ENCODE results near the gene KIF24. TPM values are rescaled to one million over a fixed set of nuclear protein-coding genes. Genes with fewer than 3 reads are reported as not detected.
"Not testable (repeated sequence)": the region's sequence is repeated elsewhere in the genome, so short reads cannot be mapped to it uniquely, and the experiment has no call there.

Gene KIF24
- total RNA-seq, 4 donors from 2014 or later, result 0.37 to 6.8 (median 1.1) TPM

DNA sequence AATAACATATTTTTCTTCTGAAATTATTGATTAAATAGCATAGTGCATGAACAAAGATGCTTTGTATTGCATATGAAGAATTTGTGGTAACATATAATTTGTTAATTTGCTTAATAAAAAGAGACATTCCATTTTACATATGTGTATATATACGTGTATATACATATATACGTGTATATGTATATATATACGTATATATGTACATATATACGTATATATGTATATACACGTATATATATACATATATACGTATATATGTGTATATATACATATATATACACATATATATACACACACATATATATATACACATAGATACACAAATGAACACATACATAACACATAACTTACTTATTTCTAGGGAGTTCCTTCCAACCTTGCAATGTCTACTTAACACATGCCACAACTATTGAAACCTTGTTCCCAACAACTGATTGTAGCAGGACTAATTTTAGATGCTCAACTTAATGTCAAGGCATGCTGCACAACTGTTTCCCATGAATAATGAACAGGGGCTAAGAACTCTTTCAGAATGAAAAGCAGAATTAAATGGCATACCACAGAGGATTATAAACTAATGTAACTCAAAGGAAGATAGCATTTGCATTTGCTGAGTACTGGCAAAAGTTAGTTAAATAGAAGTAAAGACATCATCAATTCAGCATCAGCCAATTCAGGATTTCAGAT, 17.4 kb downstream of the KIF24 start:
- in situ Hi-C loops (cut with MboI; ENCODE audit: low pct_ligation_motif_present in 1 of 4, low pct_unique_long_range_greater_than_20kb in 1 of 4, low sequenced_read_pairs in 3 of 4) (no loop called here), intact Hi-C loops (cut with DNase I; ENCODE audit: low total_unique reads) (no loop called here)
- no peaks in the 10 kb centered on the region for H3K27me3 ChIP-seq
- H3K4me1 ChIP-seq, result no peaks in the 10 kb centered on the region
- H3K9me3 ChIP-seq, result no peaks in the 10 kb centered on the region
- TF ChIP-seq CTCF (IDR thresholded peaks at IDR 0.05), result no peak
- TF ChIP-seq POLR2AphosphoS5 (IDR thresholded peaks at IDR 0.05), result no peak
- TF ChIP-seq EP300 (IDR thresholded peaks at IDR 0.05; ENCODE audit: low read depth), result no peak
- no peak for DNase-seq
- WGBS, 2 donors (ENCODE audit: low coverage in 1 of 2), result 73 to 93% methylated on average over 6 of the region's 6 CpGs
- no peak overlapping the region for H3K4me3 ChIP-seq
- H3K36me3 ChIP-seq, result no peaks in the 10 kb centered on the region
- no peak overlapping the region for H3K27ac ChIP-seq

DNA sequence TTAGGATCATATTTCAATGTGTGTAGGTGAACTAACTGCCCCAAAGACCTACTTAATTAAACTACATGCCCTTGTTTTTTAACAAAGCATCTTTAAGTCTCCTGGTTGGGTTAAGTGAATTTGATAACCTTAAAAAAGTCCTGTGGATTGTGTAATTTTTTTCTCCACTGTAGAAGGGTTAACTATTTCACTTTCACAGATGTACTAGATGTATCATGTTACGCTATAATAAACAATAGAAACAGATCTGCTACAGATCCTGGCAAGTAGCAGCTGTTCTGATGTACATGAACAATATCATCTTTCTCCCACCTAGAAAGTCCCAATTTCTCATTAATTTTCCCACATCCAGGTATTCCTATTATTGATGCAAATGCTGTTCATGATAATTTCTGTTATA, 18.9 kb downstream of the KIF24 start:
- Histone ChIP-seq H3K27ac (no peak overlapping the region), H3K4me1 (no peaks in the 10 kb centered on the region), H3K27me3 (no peaks in the 10 kb centered on the region), H3K36me3 (no peaks in the 10 kb centered on the region), H3K4me3 (no peak overlapping the region), H3K9me3 (no peaks in the 10 kb centered on the region)
- no peak for TF ChIP-seq POLR2A (IDR thresholded peaks at IDR 0.05)
- TF ChIP-seq POLR2AphosphoS5 (IDR thresholded peaks at IDR 0.05), result no peak
- no peak for TF ChIP-seq EP300 (IDR thresholded peaks at IDR 0.05; ENCODE audit: low read depth)
- no peak for TF ChIP-seq CTCF (IDR thresholded peaks at IDR 0.05)
- DNase-seq, result no peak
- intact Hi-C loops (cut with DNase I; ENCODE audit: low total_unique reads), result no loop called here
- in situ Hi-C loops (cut with MboI; ENCODE audit: low pct_ligation_motif_present in 1 of 4, low pct_unique_long_range_greater_than_20kb in 1 of 4, low sequenced_read_pairs in 3 of 4), result no loop called here
- 89% methylated on average over 1 of the region's 1 CpG for whole genome bisulfite sequencing, 2 donors (ENCODE audit: low coverage in 1 of 2)

- H3K9me3 ChIP-seq; H3K27ac ChIP-seq; H3K27me3 ChIP-seq; H3K36me3 ChIP-seq; DNase-seq; in situ Hi-C loops (cut with MboI; ENCODE audit: low pct_ligation_motif_present in 1 of 4, low pct_unique_long_range_greater_than_20kb in 1 of 4, low sequenced_read_pairs in 3 of 4); H3K4me1 ChIP-seq; intact Hi-C loops (cut with DNase I; ENCODE audit: low total_unique reads); H3K4me3 ChIP-seq: not testable (repeated sequence)
- WGBS, 2 donors (ENCODE audit: low coverage in 1 of 2), result 94 to 100% methylated on average over 1 to 3 of the region's 3 CpGs
These were observed 20.8 kb downstream of the KIF24 start for GRCh38 chr9:34308316-34308715.

GRCh38 chr9:34301064-34301463, 28.0 kb downstream of the KIF24 start:
- H3K36me3 ChIP-seq; H3K27me3 ChIP-seq; H3K4me3 ChIP-seq; DNase-seq; H3K4me1 ChIP-seq; in situ Hi-C loops (cut with MboI; ENCODE audit: low pct_ligation_motif_present in 1 of 4, low pct_unique_long_range_greater_than_20kb in 1 of 4, low sequenced_read_pairs in 3 of 4); intact Hi-C loops (cut with DNase I; ENCODE audit: low total_unique reads); H3K27ac ChIP-seq; H3K9me3 ChIP-seq: not testable (repeated sequence)
- WGBS, 2 donors (ENCODE audit: low coverage in 1 of 2), result 79 to 84% methylated on average over 7 of the region's 7 CpGs

DNA sequence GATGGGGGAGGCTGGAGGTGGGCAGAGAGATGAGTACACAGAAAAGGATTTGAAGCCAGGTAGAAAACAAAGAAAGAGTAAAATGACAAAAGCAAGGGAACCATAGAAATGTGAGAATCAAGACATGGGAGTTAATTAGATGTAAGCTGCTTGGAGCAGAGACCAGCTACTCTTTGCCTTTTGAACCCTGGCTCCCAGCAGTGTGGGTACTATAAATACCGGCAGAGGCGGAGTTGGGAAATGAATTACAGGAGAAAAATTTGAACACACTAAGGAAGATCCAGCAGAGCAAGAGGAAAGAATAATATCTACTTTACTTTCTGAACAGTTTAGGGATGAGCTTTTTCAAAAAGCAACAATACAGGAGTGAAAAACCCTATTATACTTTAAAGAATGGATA, 36.5 kb downstream of the KIF24 start:
- Histone ChIP-seq H3K9me3 (no peaks in the 10 kb centered on the region), H3K27me3 (no peaks in the 10 kb centered on the region), H3K27ac (no peak overlapping the region), H3K4me1 (no peaks in the 10 kb centered on the region), H3K4me3 (no peak overlapping the region), H3K36me3 (no peaks in the 10 kb centered on the region)
- intact Hi-C loops (cut with DNase I; ENCODE audit: low total_unique reads), result no loop called here
- in situ Hi-C loops (cut with MboI; ENCODE audit: low pct_ligation_motif_present in 1 of 4, low pct_unique_long_range_greater_than_20kb in 1 of 4, low sequenced_read_pairs in 3 of 4), result no loop called here
- WGBS, 2 donors (ENCODE audit: low coverage in 1 of 2), result 38% methylated on average over 2 of the region's 2 CpGs; no CpG with 5 or more reads in 1 of the 2 donors
- TF ChIP-seq EP300 (IDR thresholded peaks at IDR 0.05; ENCODE audit: low read depth), result no peak
- no peak for TF ChIP-seq POLR2A (IDR thresholded peaks at IDR 0.05)
- no peak for TF ChIP-seq CTCF (IDR thresholded peaks at IDR 0.05)
- no peak for TF ChIP-seq POLR2AphosphoS5 (IDR thresholded peaks at IDR 0.05)
- no peak for DNase-seq

Data from transverse colon (tissue), 4 donors.